PFSK-1 (cell line): ENCODE results near the gene S1PR2.

ENCODE experiments used
- POLR2AphosphoS5 ChIP-seq: IDR thresholded peaks from 2 replicates; pipeline ENCODE4 v1.6.1; 2012; ENCODE audit warnings: low read depth, mild to moderate bottlenecking, control low read depth, low read length, moderate library complexity
- TAF1 ChIP-seq: IDR thresholded peaks from 2 replicates; pipeline ENCODE4 v1.6.1; 2012; ENCODE audit warnings: low read length, control low read depth, borderline replicate concordance; ENCODE audit not compliant: insufficient read depth
- TF ChIP-seq, protein P1 (sequence below), 2 experiments: IDR thresholded peaks; 2 replicates each; pipeline versions ENCODE4 v1.6.1 to v1.8.0; 2011 to 2012; ENCODE audit warnings: low read depth in 2 of 2, low read length in 2 of 2, control low read depth in 1 of 2, inconsistent platforms in 1 of 2, mild to moderate bottlenecking in 1 of 2, moderate library complexity in 1 of 2; ENCODE audit not compliant: insufficient read depth in 1 of 2

DNA sequence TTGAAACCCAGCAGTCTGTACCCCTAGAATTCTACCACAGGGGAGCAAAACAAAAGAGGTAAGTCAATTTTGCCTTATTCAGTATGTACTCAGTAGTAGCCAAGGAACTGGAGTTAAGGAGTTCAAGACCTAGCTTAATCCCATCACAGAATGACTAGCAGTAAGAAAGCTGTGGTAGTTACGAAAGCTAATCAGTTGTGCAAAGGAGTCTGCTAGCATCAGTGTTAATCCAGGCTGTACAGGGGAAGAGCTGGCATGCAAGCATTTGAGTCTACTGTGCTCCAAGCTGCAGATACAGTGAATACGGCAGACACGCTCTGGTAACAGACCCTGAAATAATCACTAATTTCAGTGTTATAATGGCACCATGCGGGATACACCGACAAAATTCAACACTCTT, 41.1 kb downstream of the S1PR2 start:
- TF ChIP-seq, protein P1, sequence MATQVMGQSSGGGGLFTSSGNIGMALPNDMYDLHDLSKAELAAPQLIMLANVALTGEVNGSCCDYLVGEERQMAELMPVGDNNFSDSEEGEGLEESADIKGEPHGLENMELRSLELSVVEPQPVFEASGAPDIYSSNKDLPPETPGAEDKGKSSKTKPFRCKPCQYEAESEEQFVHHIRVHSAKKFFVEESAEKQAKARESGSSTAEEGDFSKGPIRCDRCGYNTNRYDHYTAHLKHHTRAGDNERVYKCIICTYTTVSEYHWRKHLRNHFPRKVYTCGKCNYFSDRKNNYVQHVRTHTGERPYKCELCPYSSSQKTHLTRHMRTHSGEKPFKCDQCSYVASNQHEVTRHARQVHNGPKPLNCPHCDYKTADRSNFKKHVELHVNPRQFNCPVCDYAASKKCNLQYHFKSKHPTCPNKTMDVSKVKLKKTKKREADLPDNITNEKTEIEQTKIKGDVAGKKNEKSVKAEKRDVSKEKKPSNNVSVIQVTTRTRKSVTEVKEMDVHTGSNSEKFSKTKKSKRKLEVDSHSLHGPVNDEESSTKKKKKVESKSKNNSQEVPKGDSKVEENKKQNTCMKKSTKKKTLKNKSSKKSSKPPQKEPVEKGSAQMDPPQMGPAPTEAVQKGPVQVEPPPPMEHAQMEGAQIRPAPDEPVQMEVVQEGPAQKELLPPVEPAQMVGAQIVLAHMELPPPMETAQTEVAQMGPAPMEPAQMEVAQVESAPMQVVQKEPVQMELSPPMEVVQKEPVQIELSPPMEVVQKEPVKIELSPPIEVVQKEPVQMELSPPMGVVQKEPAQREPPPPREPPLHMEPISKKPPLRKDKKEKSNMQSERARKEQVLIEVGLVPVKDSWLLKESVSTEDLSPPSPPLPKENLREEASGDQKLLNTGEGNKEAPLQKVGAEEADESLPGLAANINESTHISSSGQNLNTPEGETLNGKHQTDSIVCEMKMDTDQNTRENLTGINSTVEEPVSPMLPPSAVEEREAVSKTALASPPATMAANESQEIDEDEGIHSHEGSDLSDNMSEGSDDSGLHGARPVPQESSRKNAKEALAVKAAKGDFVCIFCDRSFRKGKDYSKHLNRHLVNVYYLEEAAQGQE (IDR thresholded peaks at IDR 0.05; ENCODE audit: insufficient read depth in 1 of 2, low read depth in 2 of 2, low read length in 2 of 2): no peak
- no peak for TF ChIP-seq TAF1
- no peak for TF ChIP-seq POLR2AphosphoS5
